ENCODE measurements around the gene SHMT1. TPM values are rescaled to one million over a fixed set of nuclear protein-coding genes. Genes with fewer than 3 reads are reported as not detected.

The SHMT1 gene
- total and polyA plus RNA-seq, 4 donors: 39.6 to 360 (median 325) TPM

- Histone ChIP-seq H3K27me3 (ENCODE audit: control insufficient read depth in 4 of 4, insufficient read depth in 4 of 4, low read length in 3 of 4) (no peaks in the 10 kb centered on the region), H3K36me3 (ENCODE audit: control insufficient read depth in 4 of 4, insufficient read depth in 3 of 4, low read depth in 1 of 4, low read length in 3 of 4) (peaks cover 11 to 23% (median 21%) of the 10 kb centered on the region in 4 donors), H3K9me3 (ENCODE audit: control insufficient read depth in 4 of 4, low read length in 3 of 4) (no peaks in the 10 kb centered on the region), H3K4me3 (ENCODE audit: low read depth in 1 of 3, low read length in 3 of 3) (no peak overlapping the region), H3K27ac (ENCODE audit: low read depth in 1 of 2, low read length in 2 of 2) (peak overlapping the region; percentile 88 to 95), H3K9ac (ENCODE audit: low read depth in 1 of 2, low read length in 2 of 2) (peak overlapping the region in 1 of 2 donors; percentile 25), H3K4me1 (ENCODE audit: control insufficient read depth in 4 of 4, insufficient read depth in 4 of 4, low read length in 3 of 4) (peaks cover 6 to 33% (median 23%) of the 10 kb centered on the region in 4 donors)
- TF ChIP-seq JUND (IDR thresholded peaks at IDR 0.05) (peak in 1 of 2 donors; percentile 19), NR2F2 (IDR thresholded peaks at IDR 0.05) (no peak), ZBTB33 (IDR thresholded peaks at IDR 0.05) (peak; percentile 53), MAX (IDR thresholded peaks at IDR 0.05) (peak; percentile 88), FOXA2 (IDR thresholded peaks at IDR 0.05) (peak; percentile 91), EGR1 (IDR thresholded peaks at IDR 0.05; ENCODE audit: low read depth in 2 of 2) (peak in 1 of 2 donors; percentile 15), RXRA (IDR thresholded peaks at IDR 0.05) (peak; percentile 47 to 76), HNF4A (conservative IDR thresholded peaks at IDR 0.05) (peak in 1 of 2 donors; percentile 67), REST (IDR thresholded peaks at IDR 0.05) (no peak), SP1 (IDR thresholded peaks at IDR 0.05) (peak; percentile 58), TAF1 (conservative IDR thresholded peaks at IDR 0.05) (no peak), HNF4G (IDR thresholded peaks at IDR 0.05) (no peak), YY1 (IDR thresholded peaks at IDR 0.05) (peak; percentile 69), ATF3 (IDR thresholded peaks at IDR 0.05) (no peak), FOXA1 (IDR thresholded peaks at IDR 0.05) (peak; percentile 79), CTCF (IDR thresholded peaks at IDR 0.05; ENCODE audit: low read depth, low read length, missing input control) (no peak), RAD21 (IDR thresholded peaks at IDR 0.05) (peak; percentile 27 to 41), GABPA (IDR thresholded peaks at IDR 0.05 in 1 of 2, conservative IDR thresholded peaks at IDR 0.05 in 1 of 2) (no peak)
- DNase-seq (ENCODE audit: low spot score): peak; percentile 49
- 38% methylated on average over 10 of the region's 10 CpGs for WGBS
Measured at GRCh38 chr17:18356624-18357023, 6.7 kb downstream of the SHMT1 start.

Measured in liver (tissue), 9 donors.